Stimulated activated CD4-positive, alpha-beta T cell treated with anti-CD3 and anti-CD28 coated beads, Interleukin-15, amount 100 ng/mL, for 1 hour (primary cell): ENCODE results near the gene AURKAIP1.

Source experiments
- DNase-seq, 2 donors: peaks; one replicate each; pipeline ENCODE4 v3.0.0-alpha.2; 2020; ENCODE audit warnings: low read depth in 1 of 2, low spot score in 1 of 2

AURKAIP1 gene

GRCh38 chr1:1335283-1335682, 39.7 kb downstream of the AURKAIP1 start:
- no peak for DNase-seq

- no peak for DNase-seq
Measured at GRCh38 chr1:1334835-1335234, 40.2 kb downstream of the AURKAIP1 start.

GRCh38 chr1:1333551-1334241, 41.3 kb downstream of the AURKAIP1 start:
- DNase-seq, result no peak

- DNase-seq, result no peak
Measured at GRCh38 chr1:1332774-1333480, 42.1 kb downstream of the AURKAIP1 start.

- DNase-seq, result no peak
Measured at GRCh38 chr1:1332031-1332755, 42.8 kb downstream of the AURKAIP1 start.

- DNase-seq, result no peak
Measured at GRCh38 chr1:1331068-1331965, 43.7 kb downstream of the AURKAIP1 start, which contains the start of gene TAS1R3. Gene TAS1R3, plus strand, starts transcription at chr1:1331280. Its CDS starts 66 bp downstream, at chr1:1331346.

GRCh38 chr1:1330366-1331067, 44.5 kb downstream of the AURKAIP1 start:
- no peak for DNase-seq

- DNase-seq, result no peak
Measured at GRCh38 chr1:1329304-1330210, 45.5 kb downstream of the AURKAIP1 start.

GRCh38 chr1:1328254-1328653, 46.8 kb downstream of the AURKAIP1 start:
- DNase-seq, result no peak

GRCh38 chr1:1327291-1327690, 47.7 kb downstream of the AURKAIP1 start:
- DNase-seq, result no peak

GRCh38 chr1:1326075-1326605, 48.9 kb downstream of the AURKAIP1 start:
- DNase-seq, result no peak

- DNase-seq, result no peak
Measured at GRCh38 chr1:1325288-1326074, 49.5 kb downstream of the AURKAIP1 start.

- peak; percentile 92 to 94 for DNase-seq
Measured at GRCh38 chr1:1324524-1325287, 50.3 kb downstream of the AURKAIP1 start, which contains the start of the genes CPTP and INTS11. Gene CPTP, plus strand, starts transcription at chr1:1324802. Its CDS starts 2,109 bp downstream, at chr1:1326911. Gene INTS11, minus strand, starts transcription at chr1:1324660. Its CDS starts 52 bp downstream, at chr1:1324608.

GRCh38 chr1:1324084-1324523, 50.9 kb downstream of the AURKAIP1 start:
- DNase-seq, result no peak
